Prostate gland (tissue), 2 donors: ENCODE measurements around the gene NDRG3.

ENCODE experiments used
- POLR2AphosphoS5 ChIP-seq: sonication (generic); formaldehyde crosslinking; IDR thresholded peaks from one replicate; pipeline ENCODE4 v1.6.1; 2017; ENCODE audit warnings: antibody characterized with exemption
- TF ChIP-seq, protein P1 (sequence below), 4 experiments: fragments of 200-600 bp in 2 of 4; fragments of 450-650 bp in 2 of 4; sonication (generic) in 2 of 4; IDR thresholded peaks; 1 replicate in 3 of 4; 2 replicates in 1 of 4; pipeline ENCODE4 v1.5.1; 2016 to 2019; ENCODE audit warnings: antibody characterized with exemption in 4 of 4, mild to moderate bottlenecking in 2 of 4, moderate library complexity in 2 of 4

DNA sequence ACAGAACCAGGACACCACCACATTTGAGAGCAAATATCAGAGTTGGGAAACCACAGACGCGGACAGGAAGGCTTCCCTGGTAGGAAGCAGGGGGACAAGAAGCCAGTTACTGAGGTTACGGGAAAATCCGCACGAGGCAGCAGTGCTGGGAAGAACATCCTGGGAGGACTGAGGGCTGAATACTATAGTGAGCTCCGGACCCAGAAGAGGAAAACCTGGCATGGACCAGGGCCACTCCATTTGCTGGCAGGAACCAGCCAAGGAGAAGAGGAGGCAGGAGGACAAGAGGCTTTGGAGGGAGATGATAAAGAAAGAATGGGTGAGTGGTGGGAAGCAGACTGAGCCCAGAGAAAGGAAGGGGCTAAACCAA lies 33.8 kb upstream of the NDRG3 start:
- no peak for TF ChIP-seq POLR2AphosphoS5
- TF ChIP-seq, protein P1, sequence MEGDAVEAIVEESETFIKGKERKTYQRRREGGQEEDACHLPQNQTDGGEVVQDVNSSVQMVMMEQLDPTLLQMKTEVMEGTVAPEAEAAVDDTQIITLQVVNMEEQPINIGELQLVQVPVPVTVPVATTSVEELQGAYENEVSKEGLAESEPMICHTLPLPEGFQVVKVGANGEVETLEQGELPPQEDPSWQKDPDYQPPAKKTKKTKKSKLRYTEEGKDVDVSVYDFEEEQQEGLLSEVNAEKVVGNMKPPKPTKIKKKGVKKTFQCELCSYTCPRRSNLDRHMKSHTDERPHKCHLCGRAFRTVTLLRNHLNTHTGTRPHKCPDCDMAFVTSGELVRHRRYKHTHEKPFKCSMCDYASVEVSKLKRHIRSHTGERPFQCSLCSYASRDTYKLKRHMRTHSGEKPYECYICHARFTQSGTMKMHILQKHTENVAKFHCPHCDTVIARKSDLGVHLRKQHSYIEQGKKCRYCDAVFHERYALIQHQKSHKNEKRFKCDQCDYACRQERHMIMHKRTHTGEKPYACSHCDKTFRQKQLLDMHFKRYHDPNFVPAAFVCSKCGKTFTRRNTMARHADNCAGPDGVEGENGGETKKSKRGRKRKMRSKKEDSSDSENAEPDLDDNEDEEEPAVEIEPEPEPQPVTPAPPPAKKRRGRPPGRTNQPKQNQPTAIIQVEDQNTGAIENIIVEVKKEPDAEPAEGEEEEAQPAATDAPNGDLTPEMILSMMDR (IDR thresholded peaks at IDR 0.05): no peak
